GM19238 (cell line): Measurements from ENCODE around the gene CES2.

Experiments used
- DNase-seq: peaks from one replicate; pipeline ENCODE4 v3.0.0; 2011; ENCODE audit warnings: low spot score; ENCODE audit not compliant: insufficient read length

Gene CES2

DNA sequence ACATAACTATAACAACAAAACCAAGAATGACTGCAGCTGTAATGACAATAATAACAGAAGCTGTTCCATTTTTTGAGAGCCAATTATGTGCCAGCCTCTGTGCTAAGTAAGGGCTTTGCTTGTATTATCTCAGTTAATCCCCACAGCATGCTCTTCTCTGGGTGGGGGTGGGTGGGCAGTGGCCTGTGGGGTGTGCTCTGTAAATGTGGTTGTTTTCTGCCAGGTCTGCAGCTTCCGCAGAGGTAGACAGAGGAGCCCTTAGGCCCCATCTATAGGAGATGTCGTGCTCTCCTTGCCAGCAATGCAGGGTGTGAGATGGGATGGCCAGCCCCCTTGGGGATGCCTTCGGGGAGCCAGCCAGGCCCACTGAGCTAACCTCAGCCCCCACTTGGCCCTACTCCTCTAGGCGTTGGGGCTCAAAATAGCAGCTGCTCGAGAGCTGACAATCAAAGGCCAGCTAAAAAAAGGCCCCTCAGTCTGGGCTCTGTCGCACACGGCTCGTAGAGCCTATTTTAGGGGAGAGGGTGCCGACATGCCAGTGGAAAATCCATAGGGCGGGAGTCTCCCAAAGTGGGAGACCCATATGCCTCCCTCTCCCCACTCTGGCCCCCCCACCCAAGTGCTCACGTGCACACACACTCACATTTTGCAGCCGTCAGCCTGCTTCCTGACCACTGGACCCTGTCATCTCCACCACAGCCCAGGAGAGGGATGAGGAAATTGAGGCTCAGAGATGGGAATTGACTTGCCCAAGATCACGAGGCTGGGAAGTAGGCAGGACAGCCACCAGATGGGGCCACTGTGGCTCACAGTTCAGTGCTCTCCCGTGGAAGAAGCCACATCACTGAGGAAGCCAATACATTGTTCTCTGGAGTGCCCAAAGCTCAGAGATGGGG lies 32.4 kb upstream of the CES2 start:
- DNase-seq: no peak

DNA sequence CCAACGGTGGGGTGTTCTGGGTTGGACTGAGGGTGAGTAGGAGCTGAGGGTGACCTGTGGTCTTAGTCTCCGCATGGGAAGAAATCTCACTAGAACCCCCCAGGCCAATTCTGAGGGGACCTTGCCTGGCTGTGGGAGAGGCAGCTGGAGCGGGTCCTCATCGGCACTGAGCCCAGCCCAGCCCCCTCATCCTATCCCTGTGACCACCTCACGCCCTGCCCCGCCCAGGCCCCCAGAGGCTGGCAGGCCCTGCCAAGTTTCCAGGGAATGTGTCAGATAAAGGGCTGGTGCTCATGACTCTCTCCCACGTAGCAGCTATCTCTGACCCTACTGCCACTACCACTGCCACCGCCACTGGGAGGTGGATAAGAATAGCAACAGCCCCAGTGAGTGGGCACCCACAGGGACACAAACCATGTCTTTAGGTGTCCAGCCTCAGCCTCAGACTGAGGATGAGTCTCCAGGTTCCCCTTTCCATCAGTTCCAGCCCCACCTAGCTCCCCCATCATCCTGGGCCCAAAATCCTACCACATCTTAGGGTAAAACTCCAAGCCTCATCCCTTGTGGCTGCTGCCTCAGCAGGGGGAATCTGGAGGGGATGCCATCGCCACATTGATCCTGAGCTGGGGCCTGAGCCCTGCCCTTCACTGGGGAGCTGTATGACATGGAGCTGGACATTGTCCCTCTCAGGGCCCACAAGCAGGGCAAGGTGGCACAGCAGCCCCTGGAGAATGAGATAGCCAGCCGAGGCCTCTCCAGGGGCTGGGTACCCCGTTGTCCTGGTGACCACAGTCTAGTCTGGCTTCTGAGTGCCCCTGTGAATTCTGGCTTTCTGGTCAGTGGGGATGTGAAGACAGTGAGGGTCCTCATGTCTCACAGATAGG lies 31.5 kb upstream of the CES2 start:
- no peak for DNase-seq

DNA sequence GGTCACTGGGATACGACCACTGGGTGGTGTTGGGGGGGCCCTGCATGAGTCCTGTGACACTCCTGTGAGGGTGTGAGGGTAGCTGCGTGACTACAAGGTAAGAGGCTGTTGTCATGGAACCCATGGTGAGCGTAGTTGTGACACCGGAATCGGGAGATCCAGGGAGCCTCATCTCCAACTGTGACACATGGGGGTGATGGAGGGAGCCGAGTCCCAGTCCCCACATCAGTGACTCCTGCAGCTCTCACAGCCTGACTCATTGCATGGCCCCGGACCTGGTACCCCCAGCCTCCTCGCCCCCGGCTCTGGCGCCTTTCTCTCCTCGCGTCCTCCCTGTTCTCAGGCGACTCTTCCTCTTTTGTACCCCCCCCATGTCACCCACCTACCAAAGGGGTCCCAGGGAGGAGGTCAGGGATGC lies 30.9 kb upstream of the CES2 start:
- peak; percentile 2 for DNase-seq

DNA sequence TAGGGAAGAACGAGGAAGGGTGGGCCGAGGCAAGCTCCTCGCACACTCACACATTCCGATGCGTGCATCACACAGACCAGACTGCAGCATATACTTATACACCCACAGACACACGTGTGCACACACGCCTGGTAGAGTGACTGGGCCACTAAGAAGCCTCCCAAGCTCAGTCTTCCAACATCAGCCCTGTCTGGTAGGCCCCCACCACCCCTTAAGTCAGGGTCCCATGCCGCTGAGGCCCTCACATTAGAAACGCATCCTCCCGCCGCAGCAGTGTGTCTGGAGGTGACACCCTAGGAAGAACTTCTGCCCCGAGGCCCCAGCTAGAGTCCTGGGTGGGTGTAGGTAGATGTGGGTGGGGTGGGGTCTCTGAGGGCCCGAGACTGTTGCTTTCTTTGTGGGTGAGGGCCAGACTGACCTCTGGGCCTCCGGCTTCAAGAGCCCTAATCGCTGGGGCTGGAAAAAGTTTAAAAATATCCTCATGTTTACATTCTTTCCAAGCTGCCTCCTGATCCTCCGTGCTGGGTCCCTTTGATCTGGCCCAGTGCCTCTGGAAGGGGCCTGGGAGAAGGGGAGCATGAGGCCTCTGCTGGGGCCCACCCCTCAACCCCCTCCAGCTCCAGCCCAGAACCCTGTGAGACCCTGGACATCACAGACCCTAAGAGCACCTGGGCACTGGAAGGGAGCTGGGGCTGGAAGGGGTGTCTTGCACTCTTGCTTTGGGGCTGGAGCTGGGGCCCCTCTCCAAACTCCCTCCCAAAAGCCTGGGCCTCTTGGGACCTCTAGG lies 30.3 kb upstream of the CES2 start:
- DNase-seq: no peak

DNA sequence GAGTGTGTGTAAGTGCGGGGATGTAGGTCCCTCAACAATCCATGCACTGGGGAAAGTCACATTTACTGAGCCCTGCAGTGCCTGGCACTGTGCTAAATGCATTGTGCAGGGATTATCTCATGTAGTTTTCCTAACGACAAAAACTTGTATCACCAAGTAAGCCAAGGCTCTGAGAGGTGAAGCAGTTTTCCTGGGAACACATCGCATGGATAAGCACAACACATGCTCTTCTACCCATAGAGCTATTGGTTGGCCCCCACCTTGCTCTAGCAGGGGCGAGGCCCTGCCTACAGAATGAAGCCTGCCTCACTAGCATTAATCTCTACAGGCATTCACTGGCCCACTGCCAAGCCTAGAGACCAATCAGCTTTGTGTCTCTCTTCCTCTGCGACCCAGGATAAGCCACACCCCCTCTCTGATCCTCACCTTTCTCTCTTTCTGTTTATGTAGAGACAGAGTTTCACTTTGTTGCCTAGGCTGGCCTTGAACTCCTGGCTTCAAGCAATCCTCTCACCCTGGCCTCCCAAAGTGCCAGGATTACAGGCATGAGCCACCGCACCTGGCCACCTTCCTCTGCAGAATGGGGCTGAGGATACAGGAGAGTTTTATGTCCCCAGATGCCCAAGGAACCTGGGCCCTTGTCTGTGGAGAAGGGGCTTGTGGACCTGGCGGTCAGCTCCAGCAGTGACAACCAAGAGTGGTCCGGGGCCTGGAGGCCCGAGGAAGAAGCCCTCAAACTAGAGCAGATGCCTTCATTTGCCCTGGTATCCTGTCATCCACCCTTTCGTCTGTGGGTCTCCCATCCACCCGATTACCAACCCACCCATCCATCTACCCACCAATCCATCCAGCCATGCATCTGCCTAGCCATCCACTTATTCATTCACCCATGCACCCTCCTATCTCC lies 29.4 kb upstream of the CES2 start:
- DNase-seq: peak; percentile 0

DNA sequence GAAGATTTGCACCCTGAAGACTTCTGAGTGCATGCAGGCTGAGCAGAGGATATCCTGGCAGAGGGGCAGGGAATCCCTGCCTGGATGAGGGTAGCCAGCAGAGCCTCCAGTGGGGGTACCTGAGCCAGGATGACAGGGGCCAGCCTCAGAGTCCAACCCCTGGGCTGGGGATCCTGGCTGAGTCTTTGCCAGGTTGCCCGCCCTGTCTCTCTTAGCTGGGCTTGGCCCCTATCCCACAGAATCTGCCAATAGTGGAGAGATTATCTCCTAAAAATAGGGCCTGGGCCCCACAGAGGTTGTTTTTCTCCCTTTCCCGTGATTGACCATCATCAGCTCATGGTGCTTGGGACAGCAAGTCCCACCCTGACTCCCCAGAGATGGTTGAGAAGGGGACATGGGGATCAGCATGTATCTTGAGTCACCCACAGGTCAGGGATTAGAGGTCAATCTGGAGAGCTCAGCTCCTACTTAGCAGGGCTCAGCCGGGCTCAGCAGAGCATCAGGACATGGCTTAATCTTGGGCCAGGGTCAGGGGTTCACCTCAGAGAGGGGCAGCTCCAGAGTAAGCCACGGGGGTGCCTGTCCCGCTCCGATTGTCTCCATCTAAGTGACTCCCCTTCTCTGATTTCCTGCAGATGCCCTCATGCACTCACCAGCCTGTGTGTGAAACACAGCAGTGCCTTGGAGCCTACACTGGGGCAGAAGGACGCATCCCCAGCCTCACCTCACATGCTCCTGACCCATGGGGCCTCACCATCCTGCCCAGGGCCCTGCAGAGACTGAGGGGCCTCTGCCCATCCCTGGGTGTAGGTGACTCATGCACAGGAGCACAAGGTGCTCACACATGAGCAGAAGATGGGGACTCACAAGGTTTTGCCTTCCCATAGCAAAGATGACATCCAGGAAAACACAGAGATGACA lies 28.1 kb upstream of the CES2 start:
- no peak for DNase-seq

DNA sequence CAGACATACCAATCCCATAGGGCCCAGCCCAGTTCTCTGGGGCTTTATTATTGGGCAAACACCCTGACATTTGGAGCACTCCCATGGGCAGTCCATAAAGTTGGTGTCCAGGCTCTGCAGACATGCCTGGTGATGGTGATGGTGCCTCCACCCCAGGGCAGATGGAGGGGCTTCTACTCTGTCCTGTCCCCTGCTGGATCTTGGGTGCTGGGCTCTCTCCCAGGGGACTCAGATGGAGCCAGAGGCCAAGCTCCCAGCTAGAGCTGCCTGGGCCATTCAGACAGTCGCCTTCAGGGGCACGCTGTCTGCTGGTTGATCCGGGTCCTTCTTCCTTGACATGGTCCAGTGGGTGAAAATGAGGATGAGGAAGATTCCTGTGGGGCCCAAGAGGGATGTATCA lies 27.2 kb upstream of the CES2 start:
- no peak for DNase-seq

DNA sequence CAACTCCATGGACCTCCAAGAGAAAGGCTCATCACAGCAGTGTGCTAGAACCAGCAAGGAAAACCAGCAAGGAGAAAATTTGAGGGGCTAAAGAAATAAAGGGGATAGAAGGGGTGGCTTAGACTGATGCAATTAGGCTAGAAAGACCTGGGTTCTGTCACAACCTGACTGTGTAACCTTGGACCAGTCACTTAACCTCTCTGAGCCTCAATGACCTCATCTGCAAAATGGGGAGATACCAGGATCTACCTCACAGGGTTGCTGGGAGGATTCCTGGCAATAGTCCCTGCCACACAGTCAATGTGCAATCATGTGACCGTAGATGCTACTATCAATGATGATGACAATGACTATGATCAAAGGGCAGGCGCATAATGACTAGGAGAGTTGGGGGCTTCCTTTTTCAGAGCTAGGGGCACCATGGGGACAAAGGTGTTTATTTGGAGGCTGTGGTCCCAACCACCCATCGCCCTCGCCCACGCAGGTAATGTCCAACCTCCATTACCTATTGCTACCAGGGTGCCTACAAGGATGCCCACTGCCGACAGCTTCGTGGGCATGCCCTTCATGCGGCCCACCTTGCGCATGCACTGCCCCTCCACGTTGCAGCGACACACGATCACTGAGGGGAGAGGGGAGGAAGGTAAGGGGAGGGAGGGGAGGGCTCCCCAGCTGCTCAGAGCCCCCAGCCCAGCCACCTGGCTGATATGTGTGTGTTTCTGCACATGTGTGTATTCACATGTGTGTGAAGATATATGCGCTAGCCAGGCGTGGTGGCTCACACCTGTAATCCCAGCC lies 26.4 kb upstream of the CES2 start:
- DNase-seq: no peak

DNA sequence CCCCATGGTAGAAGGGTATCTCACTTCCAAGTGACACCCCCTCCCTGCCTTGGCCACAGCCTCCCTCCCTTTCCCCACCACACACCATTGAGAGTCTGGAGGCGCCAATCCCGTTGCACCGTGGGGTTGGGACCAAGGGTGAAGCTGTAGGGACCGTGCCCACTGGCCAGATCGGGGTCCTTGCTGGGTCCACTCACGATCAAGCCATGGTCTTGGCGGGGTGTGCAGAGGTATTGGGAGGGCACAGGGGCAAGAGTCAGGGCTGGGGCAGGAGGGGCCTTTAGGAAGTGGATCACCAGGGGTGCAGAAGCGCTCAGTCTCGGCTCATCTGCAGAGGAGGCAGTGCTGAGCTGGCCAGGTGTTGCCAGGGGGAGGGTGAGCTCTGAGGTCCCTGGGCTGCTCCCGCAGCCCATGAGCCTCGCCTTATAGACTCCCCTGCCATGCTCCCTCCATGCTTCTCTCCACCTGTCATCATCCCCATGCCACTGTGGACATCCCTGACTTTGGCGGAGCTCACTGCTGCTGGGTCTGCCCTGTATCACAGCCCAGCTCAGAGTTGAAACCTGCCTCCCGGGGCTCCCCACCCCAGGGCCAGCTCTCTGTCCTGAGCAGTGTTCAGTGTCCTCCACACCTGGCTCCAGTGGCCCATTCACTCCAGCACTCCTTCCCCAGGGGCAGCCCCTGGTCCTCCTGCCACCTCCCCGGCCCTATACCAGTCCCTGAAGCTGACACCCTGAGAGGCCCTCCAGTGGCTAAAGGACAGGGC lies 25.0 kb upstream of the CES2 start:
- DNase-seq: no peak

DNA sequence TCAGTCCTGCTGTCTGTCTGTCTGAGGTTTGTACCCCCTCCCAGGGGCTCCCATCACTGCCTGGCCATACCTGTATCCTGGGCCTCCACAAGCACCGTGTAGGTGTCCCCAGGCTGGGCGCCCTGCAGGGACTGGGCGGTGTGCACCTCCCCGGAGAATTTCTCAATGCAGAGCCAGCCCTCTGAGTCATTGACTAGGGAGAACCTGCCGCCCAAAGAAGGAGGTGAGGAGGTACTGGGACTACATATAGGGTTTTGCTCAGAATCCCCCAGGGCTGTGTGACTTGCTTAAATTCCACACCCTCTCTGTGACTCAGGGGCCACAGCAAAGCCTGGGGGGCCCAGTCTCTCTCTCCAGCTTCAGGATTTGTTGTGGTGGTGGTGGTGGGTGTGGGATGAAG lies 24.2 kb upstream of the CES2 start:
- DNase-seq: no peak

DNA sequence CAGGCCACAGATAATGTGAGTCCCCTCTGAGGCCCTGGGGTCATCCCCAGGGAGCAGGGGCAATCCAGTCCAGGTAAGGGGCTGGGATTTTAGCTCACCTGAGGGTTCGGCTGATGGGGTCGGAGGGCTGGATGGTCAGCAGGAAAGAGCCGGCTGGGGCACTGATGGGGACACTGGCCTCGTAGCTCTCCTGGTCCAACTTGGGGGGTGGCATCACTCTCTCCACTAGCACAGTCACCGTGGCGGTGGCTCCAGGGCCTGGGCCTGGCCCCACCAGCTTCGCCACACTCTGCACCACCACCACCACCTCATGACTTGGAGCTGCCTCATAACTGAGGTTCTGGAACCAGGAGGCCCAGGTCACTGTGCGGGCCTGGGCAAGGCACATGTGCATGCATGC lies 23.5 kb upstream of the CES2 start:
- DNase-seq: no peak

DNA sequence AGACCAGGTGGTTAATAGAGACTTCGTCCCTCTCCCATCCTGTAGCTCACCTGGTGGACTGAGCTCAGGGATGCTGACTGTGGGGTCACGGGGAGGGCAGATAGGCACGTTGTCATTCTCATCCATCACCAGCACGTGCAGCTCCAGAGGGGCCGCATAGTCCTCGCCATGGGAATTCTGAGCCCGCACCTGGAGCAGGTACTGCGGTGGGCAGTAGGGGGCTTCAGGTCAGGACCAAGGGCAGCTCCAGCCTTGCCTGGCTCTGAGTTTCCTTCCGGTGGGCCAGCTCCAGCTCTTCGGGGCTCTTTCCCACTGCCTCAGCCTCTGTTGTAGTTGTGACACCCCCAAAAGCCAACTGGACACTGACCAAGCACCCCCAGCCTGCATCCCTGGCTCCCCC lies 22.2 kb upstream of the CES2 start:
- no peak for DNase-seq

DNA sequence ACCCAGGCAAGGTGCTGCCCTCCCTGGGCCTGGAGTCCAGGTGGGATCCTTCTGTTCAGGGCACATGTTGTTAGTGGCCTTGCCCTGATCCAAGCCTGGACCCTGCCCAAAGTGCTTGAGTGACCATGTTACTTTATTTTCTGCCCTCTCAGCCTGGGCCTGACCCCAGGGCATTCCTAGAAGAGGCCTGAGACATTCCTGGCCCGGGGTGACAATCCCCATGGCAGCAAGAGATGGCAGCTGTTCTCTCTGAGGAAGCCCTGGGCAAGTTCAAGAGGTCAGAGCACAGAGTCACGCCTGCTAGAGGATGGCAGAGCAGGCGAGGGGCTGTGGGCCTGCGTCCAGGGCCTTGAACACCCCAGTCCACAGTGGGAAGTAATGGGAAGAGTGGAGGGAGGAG lies 21.6 kb upstream of the CES2 start:
- DNase-seq: no peak

DNA sequence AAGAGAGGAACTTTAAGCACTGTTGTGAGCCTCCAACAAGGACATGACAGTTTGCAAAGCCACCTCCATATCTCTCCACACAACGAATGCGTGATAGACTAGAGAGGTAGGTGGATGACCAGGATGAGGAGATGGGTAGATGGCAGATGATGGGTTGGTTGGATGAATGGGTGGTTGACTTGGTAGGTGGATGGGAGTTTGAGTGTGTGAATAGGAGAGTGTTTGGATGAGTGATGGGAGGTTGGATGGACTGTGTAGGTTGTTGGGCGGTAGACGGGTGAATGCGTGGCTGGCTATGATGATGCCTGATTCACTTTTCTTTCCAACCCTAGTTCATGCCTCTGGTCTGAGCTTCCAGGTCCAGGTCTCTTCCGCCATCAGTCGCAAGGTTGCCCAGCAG lies 20.8 kb upstream of the CES2 start:
- DNase-seq: no peak

DNA sequence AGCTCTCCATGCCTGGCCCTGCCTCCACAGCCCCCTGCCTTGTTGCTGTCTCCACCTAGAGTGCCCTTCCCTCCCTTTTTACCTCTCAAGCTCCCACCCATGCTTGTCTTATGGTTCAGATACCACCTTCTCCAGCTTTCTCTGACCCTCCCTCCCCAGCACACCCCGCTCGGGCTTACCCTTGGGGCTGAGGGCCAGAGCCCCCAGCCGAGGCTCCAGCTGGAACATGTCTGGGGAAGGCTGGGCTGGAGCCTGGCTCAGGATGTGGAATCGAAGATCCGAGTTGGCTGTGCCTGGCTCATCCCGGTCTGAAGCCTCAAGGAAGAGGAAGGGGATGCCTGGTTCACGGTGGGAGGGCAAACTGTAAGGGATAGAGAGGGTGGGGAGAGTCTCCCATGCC lies 20.3 kb upstream of the CES2 start:
- DNase-seq: no peak

DNA sequence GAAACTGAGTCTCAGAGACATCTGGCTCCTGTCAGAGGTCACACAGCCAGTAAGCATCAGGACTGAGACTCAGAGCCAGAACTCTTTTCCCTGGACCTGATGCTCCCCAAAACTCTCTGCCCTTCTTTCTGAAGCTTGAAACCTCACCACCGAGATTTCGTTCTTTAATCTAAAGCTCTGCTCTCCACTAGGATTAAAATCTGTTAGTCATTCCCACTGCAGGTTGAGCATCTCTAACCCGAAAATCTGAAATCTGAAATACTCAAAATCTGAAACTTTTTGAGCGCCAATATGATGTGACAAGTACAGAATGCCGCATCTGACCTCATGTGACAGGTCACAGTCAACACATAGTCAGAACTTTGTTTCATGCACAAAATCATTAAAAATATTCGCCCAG lies 18.8 kb upstream of the CES2 start:
- DNase-seq: no peak

DNA sequence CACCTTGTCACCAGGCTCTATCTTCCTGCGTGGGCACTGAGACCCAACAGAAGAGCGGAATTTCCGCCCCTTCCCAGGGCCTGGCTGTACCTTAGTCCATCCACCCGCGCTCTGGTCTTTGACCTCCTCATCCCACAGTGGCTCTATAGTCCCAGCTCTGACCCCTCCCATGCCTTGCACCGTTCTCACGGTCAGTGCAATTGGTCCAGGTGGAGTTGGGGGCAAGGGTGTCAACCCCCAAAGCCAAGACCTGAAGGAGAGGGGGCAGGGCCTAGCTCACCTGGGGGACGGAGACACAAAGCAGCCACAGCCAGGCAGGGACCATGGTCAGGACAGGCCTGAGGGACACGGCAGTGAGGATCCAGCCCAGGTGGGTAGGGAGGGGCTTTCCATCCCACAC lies 17.6 kb upstream of the CES2 start:
- no peak for DNase-seq

DNA sequence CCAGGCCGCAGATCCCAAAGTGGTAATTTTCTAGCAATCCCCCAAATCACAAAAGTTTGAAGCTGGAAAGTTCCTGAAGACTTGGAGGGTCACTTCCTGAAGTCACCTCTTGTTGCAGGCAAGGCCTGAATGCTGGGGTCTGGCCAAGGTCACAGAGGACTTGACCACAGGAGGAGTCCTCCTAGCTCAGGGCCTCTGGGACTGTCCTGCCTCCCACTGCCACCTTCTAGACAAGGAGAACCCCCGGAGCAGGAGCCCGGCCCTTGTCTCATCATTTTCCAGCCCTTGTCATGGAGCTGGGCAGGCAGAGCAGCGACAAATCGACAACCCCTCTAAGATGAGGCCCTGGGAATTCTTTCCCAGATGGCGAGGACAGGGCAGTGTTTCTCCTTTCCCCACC lies 17.0 kb upstream of the CES2 start:
- no peak for DNase-seq
